HCT116 (cell line): ENCODE results near the gene HLA-E. TPM values are rescaled to one million over a fixed set of nuclear protein-coding genes. Genes with fewer than 3 reads are reported as not detected.

ENCODE experiments used
- ATAC-seq: fragments of 200-7000 bp; cut with Tn5 transposase; 2 replicates; pipeline ENCODE4 v1.9.1; 2020; ENCODE audit warnings: mild to moderate bottlenecking, moderate library complexity
- BruUV-seq: library from RNA; stranded (reverse); fragments of 400-500 nt; replicated peaks from 2 replicates; lab custom pipeline; 2021; lab: Mats Ljungman, UMichigan
- CTCF ChIA-PET: fragments of 300-600 bp; sonication (Branson Sonifier 250); formaldehyde crosslinking; loops from one replicate; lab custom pipeline; 2021; ENCODE audit warnings: antibody characterized with exemption; lab: Charles Lee
- POLR2A ChIA-PET: fragments of 300-600, 350-600 bp; sonication (Branson Sonifier 250); formaldehyde crosslinking; loops from one replicate; lab custom pipeline; 2021; ENCODE audit warnings: antibody characterized with exemption; lab: Charles Lee
- RAD21 ChIA-PET, 2 experiments: fragments of 300-600 bp; sonication (Branson Sonifier 250); formaldehyde crosslinking; loops; one replicate each; lab custom pipeline; 2023; ENCODE audit warnings: low total read pairs in 2 of 2; ENCODE audit not compliant: uncharacterized antibody in 2 of 2, unreplicated experiment in 2 of 2, low non-redundant PET in 1 of 2; lab: Charles Lee
- DNase-seq: peaks from one replicate; pipeline ENCODE4 v3.0.0-alpha.2; 2010; ENCODE audit warnings: low read depth, low spot score
- H2AFZ ChIP-seq: fragments of 200-600 bp; shearing (Covaris generic), sonication (generic); 2 replicates; pipeline ENCODE4 v1.6.1; 2017; ENCODE audit warnings: low read depth, mixed run types, mixed read lengths, antibody characterized with exemption, low read length; ENCODE audit not compliant: poor library complexity, severe bottlenecking
- H3K27ac ChIP-seq: 2 replicates; pipeline ENCODE4 v1.5.1; 2012; ENCODE audit warnings: low read depth, low read length
- H3K27me3 ChIP-seq: fragments of 200-600 bp; sonication (generic); 2 replicates; pipeline ENCODE4 v1.6.1; 2016; ENCODE audit warnings: mixed run types, low read length, mixed read lengths; ENCODE audit not compliant: insufficient read depth
- H3K36me3 ChIP-seq, 2 experiments: fragments of 200-500 bp in 1 of 2; fragments of 200-600 bp in 1 of 2; sonication (Bioruptor generic) in 1 of 2; sonication (generic) in 1 of 2; 2 replicates each; pipeline versions ENCODE4 v1.5.1 to v1.6.1; 2014 to 2016; ENCODE audit warnings: low read length in 2 of 2, inconsistent platforms in 1 of 2, mixed read lengths in 1 of 2, mixed run types in 1 of 2; ENCODE audit not compliant: insufficient read depth in 2 of 2, control insufficient read depth in 1 of 2
- H3K4me1 ChIP-seq, 2 experiments: fragments of 200-600 bp in 1 of 2; sonication (generic) in 1 of 2; 2 replicates each; pipeline versions ENCODE4 v1.5.1 to v1.6.1; 2012 to 2017; ENCODE audit warnings: low read length in 2 of 2, inconsistent platforms in 1 of 2, mild to moderate bottlenecking in 1 of 2, mixed read lengths in 1 of 2, mixed run types in 1 of 2, moderate library complexity in 1 of 2; ENCODE audit not compliant: insufficient read depth in 2 of 2, control insufficient read depth in 1 of 2
- H3K4me2 ChIP-seq: fragments of 200-600 bp; sonication (generic); 2 replicates; pipeline ENCODE4 v1.6.1; 2017; ENCODE audit warnings: mixed run types, low read length, mixed read lengths
- H3K4me3 ChIP-seq, 2 experiments: fragments of 200-600 bp in 1 of 2; sonication (generic) in 1 of 2; replicated peaks in 1 of 2; 2 replicates each; pipeline ENCODE4 v1.5.1; 2011 to 2016; ENCODE audit warnings: low read length in 2 of 2, control low read depth in 1 of 2, low read depth in 1 of 2, mild to moderate bottlenecking in 1 of 2, mixed read lengths in 1 of 2, mixed run types in 1 of 2
- H3K79me2 ChIP-seq: fragments of 200-600 bp; sonication (generic); 2 replicates; pipeline ENCODE4 v1.6.1; 2017; ENCODE audit warnings: mild to moderate bottlenecking, mixed run types, low read length, moderate library complexity, mixed read lengths; ENCODE audit not compliant: insufficient read depth
- H3K9ac ChIP-seq: fragments of 200-600 bp; sonication (generic); 2 replicates; pipeline ENCODE4 v1.6.1; 2016; ENCODE audit warnings: low read length, mixed read lengths
- H3K9me2 ChIP-seq: fragments of 200-600 bp; sonication (generic), shearing (Covaris generic); 2 replicates; pipeline ENCODE4 v1.6.1; 2017; ENCODE audit warnings: mixed run types, mild to moderate bottlenecking, moderate library complexity; ENCODE audit not compliant: insufficient read depth
- H3K9me3 ChIP-seq, 2 experiments: fragments of 200-500 bp in 1 of 2; fragments of 200-600 bp in 1 of 2; sonication (Bioruptor generic) in 1 of 2; sonication (generic) in 1 of 2; 2 replicates each; pipeline ENCODE4 v1.6.1; 2014 to 2017; ENCODE audit warnings: low read length in 2 of 2, mixed read lengths in 2 of 2, inconsistent platforms in 1 of 2, low read depth in 1 of 2, mild to moderate bottlenecking in 1 of 2, mixed run types in 1 of 2, moderate library complexity in 1 of 2; ENCODE audit not compliant: control insufficient read depth in 1 of 2, insufficient read depth in 1 of 2
- H4K20me1 ChIP-seq: fragments of 200-600 bp; sonication (generic), shearing (Covaris generic); 2 replicates; pipeline ENCODE4 v1.6.1; 2017; ENCODE audit warnings: mixed run types, mild to moderate bottlenecking, moderate library complexity; ENCODE audit not compliant: insufficient read depth
- ATF3 ChIP-seq: IDR thresholded peaks from 2 replicates; pipeline ENCODE4 v1.6.1; 2012
- CBX3 ChIP-seq: IDR thresholded peaks from 2 replicates; pipeline ENCODE4 v1.6.1; 2012; ENCODE audit warnings: low read depth
- CEBPB ChIP-seq: IDR thresholded peaks from 2 replicates; pipeline ENCODE4 v1.6.1; 2012; ENCODE audit warnings: low read depth
- ELF1 ChIP-seq: IDR thresholded peaks from 2 replicates; pipeline ENCODE4 v1.6.1; 2012; ENCODE audit warnings: low read depth, borderline replicate concordance
- EZH2 ChIP-seq: fragments of 200-600 bp; sonication (generic); IDR thresholded peaks from 2 replicates; pipeline ENCODE4 v1.6.1; 2017; ENCODE audit warnings: antibody characterized with exemption, mixed run types
- FOSL1 ChIP-seq: IDR thresholded peaks from 2 replicates; pipeline ENCODE4 v1.6.1; 2012; ENCODE audit warnings: low read depth
- JUND ChIP-seq: IDR thresholded peaks from 2 replicates; pipeline ENCODE4 v1.6.1; 2012
- MAX ChIP-seq: IDR thresholded peaks from 2 replicates; pipeline ENCODE4 v1.6.1; 2012
- POLR2A ChIP-seq: IDR thresholded peaks from 2 replicates; pipeline ENCODE4 v1.7.0; 2011; ENCODE audit warnings: borderline replicate concordance; ENCODE audit not compliant: insufficient read depth, insufficient read length; ENCODE audit errors: extremely low read depth
- POLR2AphosphoS5 ChIP-seq: IDR thresholded peaks from 2 replicates; pipeline ENCODE4 v1.6.1; 2011; ENCODE audit warnings: mild to moderate bottlenecking, low read depth, low read length, moderate library complexity
- RAD21 ChIP-seq: IDR thresholded peaks from 2 replicates; pipeline ENCODE4 v1.6.1; 2012; ENCODE audit warnings: low read depth, mild to moderate bottlenecking
- SIN3A ChIP-seq: IDR thresholded peaks from 2 replicates; pipeline ENCODE4 v1.6.1; 2012; ENCODE audit warnings: low read depth
- SRF ChIP-seq: IDR thresholded peaks from 2 replicates; pipeline ENCODE4 v1.6.1; 2012; ENCODE audit warnings: low read depth
- TCF7L2 ChIP-seq: IDR thresholded peaks from 2 replicates; pipeline ENCODE4 v1.7.0; 2011; ENCODE audit warnings: borderline replicate concordance, inconsistent platforms; ENCODE audit not compliant: insufficient read depth, insufficient read length; ENCODE audit errors: extremely low read depth
- ZBTB33 ChIP-seq: IDR thresholded peaks from 2 replicates; pipeline ENCODE4 v1.6.1; 2011; ENCODE audit warnings: mild to moderate bottlenecking, low read length, moderate library complexity; ENCODE audit not compliant: insufficient replicate concordance; ENCODE audit errors: extremely low read depth
- ZFX ChIP-seq: fragments of 450-650 bp; IDR thresholded peaks from 2 replicates; pipeline ENCODE4 v1.6.1; 2017
- intact Hi-C: fragments of 100-400 bp; cut with micrococcal nuclease; formaldehyde crosslinking; loops from 2 replicates; pipeline ENCODE4 v1.10.0; 2022
- total RNA-seq: library from RNA; stranded (reverse); gene quantifications from one replicate; pipeline ENCODE4 v1.2.1, GENCODE V29; 2021; ENCODE audit not compliant: unreplicated experiment

Gene HLA-E
- total RNA-seq, 1 experiment from 2014 or later, result 108 TPM

- ChIA-PET POLR2A (no interaction called here), RAD21 (no interaction called here), CTCF (interaction anchor here (0.8 kb wide), 1 partner anchor 36 kb away, joined by 3 read pairs; no protein-coding TSS in a partner anchor)
- no peaks in the 10 kb centered on the region for H3K27me3 ChIP-seq
- BruUV-seq, result no TSS peak
- H3K9me3 ChIP-seq, result no peaks in the 10 kb centered on the region
- H3K4me2 ChIP-seq, result no peak overlapping the region
- intact Hi-C loops, result no loop called here
- no peaks in the 10 kb centered on the region for H4K20me1 ChIP-seq
- no peak for DNase-seq
- no peak overlapping the region for H3K9ac ChIP-seq
- no peak for TF ChIP-seq JUND
- TF ChIP-seq POLR2A, result no peak
- TF ChIP-seq, all 23 proteins: peak for 0
- peak overlapping the region; percentile 61 for H2AFZ ChIP-seq
- no peak overlapping the region for H3K27ac ChIP-seq
- H3K4me1 ChIP-seq, result peaks cover 0 to 6% of the 10 kb centered on the region in 2 experiments; a peak in 1 of 4 replicates
- no peak for ATAC-seq
- H3K4me3 ChIP-seq, result no peak overlapping the region
- H3K36me3 ChIP-seq, result no peaks in the 10 kb centered on the region
- H3K9me2 ChIP-seq, result no peaks in the 10 kb centered on the region
- H3K79me2 ChIP-seq, result no peaks in the 10 kb centered on the region
Observed at GRCh38 chr6:30508890-30509736, 19.8 kb downstream of the HLA-E start.

GRCh38 chr6:30510419-30511168 is 21.3 kb downstream of the HLA-E start:
- no peaks in the 10 kb centered on the region for H4K20me1 ChIP-seq
- H3K9ac ChIP-seq, result no peak overlapping the region
- no peak for DNase-seq
- intact Hi-C loops, result no loop called here
- H3K9me3 ChIP-seq, result no peaks in the 10 kb centered on the region
- no peaks in the 10 kb centered on the region for H3K9me2 ChIP-seq
- H3K79me2 ChIP-seq, result no peaks in the 10 kb centered on the region
- no peak overlapping the region for H2AFZ ChIP-seq
- ChIA-PET POLR2A (no interaction called here), CTCF (no interaction called here)
- no TSS peak for BruUV-seq
- ATAC-seq, result no peak
- H3K36me3 ChIP-seq, result no peaks in the 10 kb centered on the region
- no peak overlapping the region for H3K4me3 ChIP-seq
- TF ChIP-seq CEBPB (no peak), JUND (no peak), TCF7L2 (no peak), POLR2AphosphoS5 (no peak), ATF3 (no peak), SIN3A (no peak), EZH2 (no peak), ZBTB33 (no peak), CBX3 (no peak), RAD21 (no peak), MAX (no peak), ZFX (no peak), ELF1 (no peak), SRF (no peak), FOSL1 (no peak)
- TF ChIP-seq, all 23 proteins: peak for 0
- H3K4me2 ChIP-seq, result no peak overlapping the region
- peaks cover 0 to 6% of the 10 kb centered on the region in 2 experiments; a peak in 1 of 4 replicates for H3K4me1 ChIP-seq
- RAD21 ChIA-PET, result no interaction called here
- no peaks in the 10 kb centered on the region for H3K27me3 ChIP-seq
- no peak overlapping the region for H3K27ac ChIP-seq
